Adipocyte (in vitro differentiated cells): ENCODE measurements around the gene IL1RAPL1.

ENCODE experiments used
- DNase-seq: peaks from one replicate; pipeline ENCODE4 v3.0.0-alpha.2; 2015; ENCODE audit warnings: low read depth
- H3K27me3 ChIP-seq: replicated peaks from 2 replicates; pipeline ENCODE4 v1.7.0; 2013; ENCODE audit warnings: mild to moderate bottlenecking, low read length, moderate library complexity; ENCODE audit not compliant: control insufficient read depth, insufficient read depth
- H3K36me3 ChIP-seq: 2 replicates; pipeline ENCODE4 v1.7.0; 2013; ENCODE audit warnings: low read length, mild to moderate bottlenecking, moderate library complexity; ENCODE audit not compliant: control insufficient read depth, insufficient read depth, severe bottlenecking
- H3K4me1 ChIP-seq: 2 replicates; pipeline ENCODE4 v1.7.0; 2013; ENCODE audit warnings: mild to moderate bottlenecking, low read length, moderate library complexity; ENCODE audit not compliant: control insufficient read depth, insufficient read depth
- H3K4me3 ChIP-seq: 2 replicates; pipeline ENCODE4 v1.7.0; 2013; ENCODE audit warnings: mild to moderate bottlenecking, low read length, moderate library complexity
- H3K9ac ChIP-seq: 2 replicates; pipeline ENCODE4 v1.7.0; 2013; ENCODE audit warnings: mild to moderate bottlenecking, low read length, moderate library complexity
- H3K9me3 ChIP-seq: 2 replicates; pipeline ENCODE4 v1.7.0; 2013; ENCODE audit warnings: mild to moderate bottlenecking, low read length, moderate library complexity; ENCODE audit not compliant: control insufficient read depth

The IL1RAPL1 gene

GRCh38 chrX:29691044-29691443 lies 1103.8 kb downstream of the IL1RAPL1 start:
- no peak overlapping the region for H3K9ac ChIP-seq
- H3K9me3 ChIP-seq, result no peaks in the 10 kb centered on the region
- H3K27me3 ChIP-seq, result peaks cover 10% of the 10 kb centered on the region
- no peak overlapping the region for H3K4me3 ChIP-seq
- H3K36me3 ChIP-seq, result no peaks in the 10 kb centered on the region
- peaks cover 5% of the 10 kb centered on the region for H3K4me1 ChIP-seq
- no peak for DNase-seq

GRCh38 chrX:29693912-29694311 lies 1106.7 kb downstream of the IL1RAPL1 start:
- DNase-seq, result no peak
- H3K4me1 ChIP-seq, result no peaks in the 10 kb centered on the region
- H3K27me3 ChIP-seq, result peaks cover 10% of the 10 kb centered on the region
- H3K9me3 ChIP-seq, result no peaks in the 10 kb centered on the region
- no peak overlapping the region for H3K9ac ChIP-seq
- H3K4me3 ChIP-seq, result no peak overlapping the region
- no peaks in the 10 kb centered on the region for H3K36me3 ChIP-seq

- no peaks in the 10 kb centered on the region for H3K9me3 ChIP-seq
- H3K4me1 ChIP-seq, result no peaks in the 10 kb centered on the region
- H3K36me3 ChIP-seq, result no peaks in the 10 kb centered on the region
- H3K27me3 ChIP-seq, result peaks cover 6% of the 10 kb centered on the region
- H3K4me3 ChIP-seq, result no peak overlapping the region
- H3K9ac ChIP-seq, result no peak overlapping the region
- DNase-seq, result no peak
Measured at GRCh38 chrX:29699239-29699638, 1112.0 kb downstream of the IL1RAPL1 start.

DNA sequence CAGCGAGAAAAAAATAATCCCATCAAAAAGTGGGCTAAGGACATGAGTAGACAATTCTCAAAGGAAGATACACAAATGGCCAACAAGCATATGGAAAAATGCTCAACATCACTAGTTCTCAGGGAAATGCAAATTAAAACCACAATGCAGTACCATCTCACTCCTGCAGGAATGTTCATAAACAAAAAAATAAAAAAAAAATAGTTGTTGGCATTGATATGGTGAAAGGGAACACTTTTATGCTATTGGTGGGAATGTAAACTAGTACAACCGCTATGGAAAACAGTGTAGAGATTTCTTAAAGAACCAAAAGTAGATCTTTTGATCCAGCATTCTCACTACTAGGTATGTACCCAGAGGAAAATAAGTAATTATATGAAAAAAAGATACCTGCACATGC lies 1119.8 kb downstream of the IL1RAPL1 start:
- Histone ChIP-seq H3K9ac (no peak overlapping the region), H3K27me3 (no peaks in the 10 kb centered on the region), H3K4me3 (no peak overlapping the region), H3K4me1 (no peaks in the 10 kb centered on the region), H3K9me3 (peaks cover 21% of the 10 kb centered on the region), H3K36me3 (no peaks in the 10 kb centered on the region)
- no peak for DNase-seq

DNA sequence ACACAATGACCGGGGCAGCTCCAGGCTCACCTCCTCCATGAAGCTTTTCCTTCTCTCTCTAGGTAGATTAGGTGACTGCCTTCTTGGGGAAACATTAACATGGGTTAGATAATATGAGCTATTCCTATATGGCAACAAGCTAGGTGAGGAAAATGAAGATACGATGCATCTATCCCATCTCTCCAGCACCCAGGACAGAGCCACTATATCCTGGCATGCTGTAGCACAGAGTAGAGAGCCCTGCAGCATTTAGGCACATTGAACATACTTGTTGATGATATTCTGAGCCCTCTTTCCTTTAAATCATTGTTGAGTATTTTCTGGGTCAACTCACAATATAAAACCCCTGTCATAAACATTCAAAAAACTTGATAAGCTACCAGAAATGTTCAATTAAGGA lies 1133.9 kb downstream of the IL1RAPL1 start:
- H3K9ac ChIP-seq, result no peak overlapping the region
- H3K27me3 ChIP-seq, result no peaks in the 10 kb centered on the region
- no peak for DNase-seq
- no peak overlapping the region for H3K4me3 ChIP-seq
- no peaks in the 10 kb centered on the region for H3K9me3 ChIP-seq
- no peaks in the 10 kb centered on the region for H3K36me3 ChIP-seq
- no peaks in the 10 kb centered on the region for H3K4me1 ChIP-seq

DNA sequence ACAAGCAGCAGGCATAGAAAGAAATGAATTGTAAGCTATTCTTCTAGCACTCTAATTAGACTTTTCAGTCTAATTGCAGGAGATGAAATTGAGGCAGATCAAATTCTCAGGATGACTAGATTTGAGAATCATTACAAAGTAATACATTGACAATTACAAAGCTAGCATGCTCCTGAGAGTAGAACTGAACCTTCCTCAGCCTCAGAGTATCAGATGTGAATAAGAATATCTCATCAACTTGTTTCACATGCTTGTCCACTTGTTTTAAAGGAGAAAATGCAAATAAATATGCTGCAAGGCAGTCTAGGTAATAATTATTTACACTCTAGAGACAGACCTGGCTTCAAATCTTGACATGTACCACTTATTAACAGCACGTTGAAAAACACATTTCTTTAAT lies 1137.1 kb downstream of the IL1RAPL1 start:
- Histone ChIP-seq H3K4me1 (no peaks in the 10 kb centered on the region), H3K9ac (no peak overlapping the region), H3K4me3 (no peak overlapping the region), H3K36me3 (no peaks in the 10 kb centered on the region), H3K9me3 (no peaks in the 10 kb centered on the region), H3K27me3 (no peaks in the 10 kb centered on the region)
- DNase-seq, result no peak

- Histone ChIP-seq H3K36me3 (no peaks in the 10 kb centered on the region), H3K9ac (no peak overlapping the region), H3K4me1 (no peaks in the 10 kb centered on the region), H3K27me3 (no peaks in the 10 kb centered on the region), H3K9me3 (no peaks in the 10 kb centered on the region), H3K4me3 (no peak overlapping the region)
- DNase-seq, result no peak
Measured at GRCh38 chrX:29726811-29727210, 1139.6 kb downstream of the IL1RAPL1 start.

DNA sequence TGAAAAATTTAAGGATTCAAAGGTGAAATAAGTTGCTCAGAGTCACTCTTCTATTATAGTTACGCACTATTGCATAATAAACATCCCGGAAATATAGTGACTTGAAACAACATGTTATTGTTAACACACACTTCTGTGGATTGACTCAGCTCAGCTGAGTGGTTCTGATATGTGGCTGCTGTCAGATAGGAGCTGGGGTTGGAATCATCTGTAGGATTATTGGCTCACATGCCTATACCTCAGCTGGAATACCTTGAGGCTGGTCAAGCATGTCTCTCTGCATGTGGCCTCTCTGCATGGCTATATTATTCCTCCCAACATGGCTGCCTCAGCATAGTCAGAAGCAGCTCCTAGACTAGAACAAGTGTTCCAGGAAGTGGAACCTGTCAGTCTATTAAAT lies 1141.4 kb downstream of the IL1RAPL1 start:
- Histone ChIP-seq H3K4me1 (no peaks in the 10 kb centered on the region), H3K4me3 (no peak overlapping the region), H3K9ac (no peak overlapping the region), H3K27me3 (no peaks in the 10 kb centered on the region), H3K36me3 (no peaks in the 10 kb centered on the region), H3K9me3 (no peaks in the 10 kb centered on the region)
- no peak for DNase-seq

DNA sequence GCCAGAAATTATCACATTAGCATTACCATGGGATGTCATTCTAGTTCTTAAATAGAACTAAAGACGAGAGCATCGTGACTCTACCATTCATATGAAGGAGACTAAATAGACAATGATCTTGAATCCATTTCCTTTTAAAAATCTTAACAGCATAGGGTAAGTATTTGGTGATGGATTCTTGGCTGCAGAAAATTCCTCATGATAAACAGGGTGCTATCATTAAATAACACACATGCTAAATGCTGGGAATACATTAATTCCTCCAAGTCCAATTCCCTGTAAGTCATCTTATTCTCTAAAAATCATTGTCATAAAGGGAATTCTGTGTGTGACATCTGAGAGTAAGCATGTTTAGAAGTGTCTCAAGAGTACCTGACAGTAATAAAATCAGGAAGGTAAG lies 1157.7 kb downstream of the IL1RAPL1 start:
- Histone ChIP-seq H3K4me1 (peaks cover 3% of the 10 kb centered on the region), H3K36me3 (no peaks in the 10 kb centered on the region), H3K9ac (no peak overlapping the region), H3K9me3 (no peaks in the 10 kb centered on the region), H3K4me3 (no peak overlapping the region), H3K27me3 (no peaks in the 10 kb centered on the region)
- DNase-seq, result no peak

- Histone ChIP-seq H3K4me3 (no peak overlapping the region), H3K27me3 (no peaks in the 10 kb centered on the region), H3K9me3 (no peaks in the 10 kb centered on the region), H3K36me3 (no peaks in the 10 kb centered on the region), H3K4me1 (peaks cover 3% of the 10 kb centered on the region), H3K9ac (no peak overlapping the region)
- DNase-seq, result peak; percentile 57
Measured at GRCh38 chrX:29746326-29746725, 1159.1 kb downstream of the IL1RAPL1 start.

GRCh38 chrX:29762006-29762405 lies 1174.8 kb downstream of the IL1RAPL1 start:
- no peak for DNase-seq

GRCh38 chrX:29775890-29776289 lies 1188.6 kb downstream of the IL1RAPL1 start:
- DNase-seq, result no peak
- Histone ChIP-seq H3K4me1 (no peaks in the 10 kb centered on the region), H3K9me3 (no peaks in the 10 kb centered on the region), H3K4me3 (no peak overlapping the region), H3K36me3 (no peaks in the 10 kb centered on the region), H3K27me3 (peaks cover 10% of the 10 kb centered on the region), H3K9ac (no peak overlapping the region)

More at GRCh38 chrX:29762006-29762405, 1174.8 kb downstream of the IL1RAPL1 start:
- no peaks in the 10 kb centered on the region for H3K9me3 ChIP-seq
- H3K36me3 ChIP-seq, result no peaks in the 10 kb centered on the region
- no peaks in the 10 kb centered on the region for H3K4me1 ChIP-seq
- H3K9ac ChIP-seq, result no peak overlapping the region
- H3K4me3 ChIP-seq, result no peak overlapping the region
- H3K27me3 ChIP-seq, result no peaks in the 10 kb centered on the region
